Karpas-422 (cell line): ENCODE results near the gene ZXDC. TPM values are rescaled to one million over a fixed set of nuclear protein-coding genes. Genes with fewer than 3 reads are reported as not detected.

Experiments
- DNase-seq: peaks from one replicate; pipeline ENCODE4 v3.0.0-alpha.2; 2015
- H2AFZ ChIP-seq: fragments of 200-600 bp; sonication (generic); 2 replicates; pipeline ENCODE4 v1.6.1; 2014; ENCODE audit warnings: antibody characterized with exemption, low read length, mixed read lengths
- H3K27ac ChIP-seq: fragments of 200-600 bp; sonication (generic); 2 replicates; pipeline ENCODE4 v1.5.1; 2014; ENCODE audit warnings: mild to moderate bottlenecking, low read length, moderate library complexity
- H3K27me3 ChIP-seq: fragments of 200-600 bp; sonication (generic); 2 replicates; pipeline ENCODE4 v1.6.1; 2014; ENCODE audit warnings: low read length, mixed read lengths
- H3K36me3 ChIP-seq: fragments of 200-600 bp; sonication (generic); 2 replicates; pipeline ENCODE4 v1.6.1; 2014; ENCODE audit warnings: low read length, mixed read lengths; ENCODE audit not compliant: insufficient read depth
- H3K4me1 ChIP-seq: fragments of 200-600 bp; sonication (generic); 2 replicates; pipeline ENCODE4 v1.6.1; 2014; ENCODE audit warnings: mild to moderate bottlenecking, low read length, mixed read lengths
- H3K4me2 ChIP-seq: fragments of 200-600 bp; sonication (generic); 2 replicates; pipeline ENCODE4 v1.6.1; 2014; ENCODE audit warnings: low read length, low read depth, mild to moderate bottlenecking; ENCODE audit not compliant: poor library complexity, severe bottlenecking
- H3K4me3 ChIP-seq: fragments of 200-600 bp; sonication (generic); 2 replicates; pipeline ENCODE4 v1.5.1; 2014; ENCODE audit warnings: mild to moderate bottlenecking, antibody characterized with exemption, low read length, mixed read lengths
- H3K79me2 ChIP-seq: fragments of 200-600 bp; sonication (generic); 2 replicates; pipeline ENCODE4 v1.6.1; 2014; ENCODE audit warnings: mild to moderate bottlenecking, low read length, mixed read lengths
- H3K9ac ChIP-seq: fragments of 200-600 bp; sonication (generic); 2 replicates; pipeline ENCODE4 v1.6.0; 2014; ENCODE audit warnings: low read length
- H3K9me2 ChIP-seq: fragments of 200-600 bp; sonication (generic), shearing (Covaris generic); replicated peaks from 2 replicates; pipeline ENCODE4 v1.6.0; 2014; ENCODE audit warnings: mild to moderate bottlenecking, low read length, moderate library complexity; ENCODE audit not compliant: insufficient read depth
- H3K9me3 ChIP-seq: fragments of 300-700, 200-600 bp; sonication (generic); 2 replicates; pipeline ENCODE4 v1.6.1; 2014; ENCODE audit warnings: low read length, mixed read lengths
- H4K20me1 ChIP-seq: fragments of 200-600 bp; sonication (generic); 2 replicates; pipeline ENCODE4 v1.6.1; 2014; ENCODE audit warnings: mild to moderate bottlenecking, antibody characterized with exemption, low read length, low read depth; ENCODE audit not compliant: insufficient read depth
- total RNA-seq: library from RNA; depleted of rRNA; stranded (reverse); fragments of >200 nt; shearing (Covaris generic); gene quantifications from 2 replicates; pipeline ENCODE4 v1.2.3, GENCODE V29; 2014; ENCODE audit warnings: low replicate concordance

The ZXDC gene
- total RNA-seq, 1 experiment from 2014 or later = 18.9 TPM

- Histone ChIP-seq H3K9me2 (no peaks in the 10 kb centered on the region), H3K27me3 (no peaks in the 10 kb centered on the region), H3K9ac (no peak overlapping the region), H3K36me3 (no peaks in the 10 kb centered on the region), H3K4me3 (no peak overlapping the region), H3K4me2 (no peak overlapping the region), H3K79me2 (no peaks in the 10 kb centered on the region), H2AFZ (no peak overlapping the region), H3K9me3 (no peaks in the 10 kb centered on the region), H3K4me1 (no peaks in the 10 kb centered on the region), H4K20me1 (no peaks in the 10 kb centered on the region), H3K27ac (no peak overlapping the region)
- no peak for DNase-seq
These were observed 42.0 kb downstream of the ZXDC start for GRCh38 chr3:126433496-126434263.

GRCh38 chr3:126433105-126433430 is 42.6 kb downstream of the ZXDC start:
- no peak for DNase-seq
- no peaks in the 10 kb centered on the region for H4K20me1 ChIP-seq
- H3K9me2 ChIP-seq = no peaks in the 10 kb centered on the region
- no peak overlapping the region for H3K4me3 ChIP-seq
- H3K79me2 ChIP-seq = no peaks in the 10 kb centered on the region
- no peak overlapping the region for H2AFZ ChIP-seq
- H3K36me3 ChIP-seq = no peaks in the 10 kb centered on the region
- no peak overlapping the region for H3K27ac ChIP-seq
- no peaks in the 10 kb centered on the region for H3K9me3 ChIP-seq
- no peak overlapping the region for H3K9ac ChIP-seq
- H3K4me1 ChIP-seq = no peaks in the 10 kb centered on the region
- H3K27me3 ChIP-seq = no peaks in the 10 kb centered on the region
- H3K4me2 ChIP-seq = no peak overlapping the region

- no peaks in the 10 kb centered on the region for H3K27me3 ChIP-seq
- no peak overlapping the region for H3K9ac ChIP-seq
- H3K4me1 ChIP-seq = no peaks in the 10 kb centered on the region
- no peaks in the 10 kb centered on the region for H3K79me2 ChIP-seq
- H3K4me3 ChIP-seq = no peak overlapping the region
- H2AFZ ChIP-seq = no peak overlapping the region
- H3K9me3 ChIP-seq = no peaks in the 10 kb centered on the region
- DNase-seq = no peak
- H3K27ac ChIP-seq = no peak overlapping the region
- H3K4me2 ChIP-seq = no peak overlapping the region
- H3K9me2 ChIP-seq = no peaks in the 10 kb centered on the region
- no peaks in the 10 kb centered on the region for H3K36me3 ChIP-seq
- H4K20me1 ChIP-seq = no peaks in the 10 kb centered on the region
These were observed 43.2 kb downstream of the ZXDC start for GRCh38 chr3:126432361-126433104.

GRCh38 chr3:126431103-126431534 is 44.6 kb downstream of the ZXDC start:
- H3K4me2 ChIP-seq = no peak overlapping the region
- no peaks in the 10 kb centered on the region for H3K36me3 ChIP-seq
- H3K79me2 ChIP-seq = no peaks in the 10 kb centered on the region
- no peak overlapping the region for H3K9ac ChIP-seq
- no peaks in the 10 kb centered on the region for H3K9me2 ChIP-seq
- no peak overlapping the region for H2AFZ ChIP-seq
- no peaks in the 10 kb centered on the region for H3K4me1 ChIP-seq
- H3K4me3 ChIP-seq = no peak overlapping the region
- peaks cover under 1% of the 10 kb centered on the region; the same call in 1 of the 2 replicates for H3K9me3 ChIP-seq
- no peaks in the 10 kb centered on the region for H4K20me1 ChIP-seq
- DNase-seq = no peak
- H3K27me3 ChIP-seq = no peaks in the 10 kb centered on the region
- no peak overlapping the region for H3K27ac ChIP-seq

- Histone ChIP-seq H3K27ac (no peak overlapping the region), H3K9me3 (peaks cover 8% of the 10 kb centered on the region; the same call in 1 of the 2 replicates), H3K9me2 (no peaks in the 10 kb centered on the region), H3K27me3 (no peaks in the 10 kb centered on the region), H2AFZ (no peak overlapping the region), H3K4me1 (no peaks in the 10 kb centered on the region), H3K4me3 (no peak overlapping the region), H3K4me2 (no peak overlapping the region), H3K36me3 (no peaks in the 10 kb centered on the region), H3K79me2 (no peaks in the 10 kb centered on the region), H3K9ac (no peak overlapping the region), H4K20me1 (no peaks in the 10 kb centered on the region)
- DNase-seq = no peak
These were observed 50.9 kb downstream of the ZXDC start for GRCh38 chr3:126424751-126425150.

GRCh38 chr3:126424039-126424717 is 51.5 kb downstream of the ZXDC start:
- H3K27ac ChIP-seq = no peak overlapping the region
- DNase-seq = no peak
- no peak overlapping the region for H2AFZ ChIP-seq

GRCh38 chr3:126423191-126424038 is 52.3 kb downstream of the ZXDC start:
- Histone ChIP-seq H3K9ac (no peak overlapping the region), H3K9me2 (no peaks in the 10 kb centered on the region), H3K27ac (no peak overlapping the region), H3K9me3 (peaks cover 8% of the 10 kb centered on the region; the same call in 1 of the 2 replicates), H3K36me3 (no peaks in the 10 kb centered on the region), H4K20me1 (no peaks in the 10 kb centered on the region), H3K27me3 (no peaks in the 10 kb centered on the region), H2AFZ (no peak overlapping the region), H3K79me2 (no peaks in the 10 kb centered on the region), H3K4me1 (no peaks in the 10 kb centered on the region), H3K4me2 (no peak overlapping the region), H3K4me3 (no peak overlapping the region)
- no peak for DNase-seq

More at GRCh38 chr3:126424039-126424717, 51.5 kb downstream of the ZXDC start:
- no peak overlapping the region for H3K9ac ChIP-seq
- no peaks in the 10 kb centered on the region for H3K79me2 ChIP-seq
- no peaks in the 10 kb centered on the region for H3K4me1 ChIP-seq
- no peaks in the 10 kb centered on the region for H3K36me3 ChIP-seq
- H3K4me2 ChIP-seq = no peak overlapping the region
- H4K20me1 ChIP-seq = no peaks in the 10 kb centered on the region
- no peaks in the 10 kb centered on the region for H3K9me2 ChIP-seq
- no peak overlapping the region for H3K4me3 ChIP-seq
- no peaks in the 10 kb centered on the region for H3K27me3 ChIP-seq
- H3K9me3 ChIP-seq = peaks cover 8% of the 10 kb centered on the region; the same call in 1 of the 2 replicates
